HG02943 (cell line): ENCODE results near the gene EXOC6.

ENCODE experiments used
- ATAC-seq: cut with Tn5 transposase; IDR thresholded peaks from one replicate; pipeline ENCODE4 v1.9.1; 2021; ENCODE audit warnings: mild to moderate bottlenecking, low read depth, moderate library complexity; ENCODE audit not compliant: unreplicated experiment

Gene EXOC6

GRCh38 chr10:92848441-92849233 lies at the start of gene EXOC6:
EXOC6 (plus strand) TSS chr10:92848520; CDS start chr10:92848534, 14 bp downstream.
- ATAC-seq: peak; percentile 75

- no peak for ATAC-seq
Observed at GRCh38 chr10:92799568-92799967, 48.8 kb upstream of the EXOC6 start.

- no peak for ATAC-seq
Observed at GRCh38 chr10:92800134-92800733, 48.1 kb upstream of the EXOC6 start.

- no peak for ATAC-seq
Observed at GRCh38 chr10:92801978-92802872, 46.1 kb upstream of the EXOC6 start.

- no peak for ATAC-seq
Observed at GRCh38 chr10:92809840-92810239, 38.5 kb upstream of the EXOC6 start.

- ATAC-seq: no peak
Observed at GRCh38 chr10:92810934-92811532, 37.3 kb upstream of the EXOC6 start.

- ATAC-seq: no peak
Observed at GRCh38 chr10:92811986-92812385, 36.3 kb upstream of the EXOC6 start.

GRCh38 chr10:92813979-92814378 lies 34.3 kb upstream of the EXOC6 start:
- no peak for ATAC-seq

- no peak for ATAC-seq
Observed at GRCh38 chr10:92814790-92815189, 33.5 kb upstream of the EXOC6 start.

GRCh38 chr10:92816091-92816531 lies 32.2 kb upstream of the EXOC6 start:
- ATAC-seq: no peak

- ATAC-seq: no peak
Observed at GRCh38 chr10:92822060-92822634, 26.2 kb upstream of the EXOC6 start.

GRCh38 chr10:92822964-92823363 lies 25.4 kb upstream of the EXOC6 start:
- ATAC-seq: no peak

GRCh38 chr10:92826061-92826460 lies 22.3 kb upstream of the EXOC6 start:
- ATAC-seq: no peak

GRCh38 chr10:92826504-92826903 lies 21.8 kb upstream of the EXOC6 start:
- ATAC-seq: no peak

GRCh38 chr10:92829042-92829785 lies 19.1 kb upstream of the EXOC6 start:
- ATAC-seq: no peak

GRCh38 chr10:92829786-92830377 lies 18.4 kb upstream of the EXOC6 start:
- ATAC-seq: no peak

- no peak for ATAC-seq
Observed at GRCh38 chr10:92830478-92831389, 17.6 kb upstream of the EXOC6 start.

GRCh38 chr10:92832121-92832520 lies 16.2 kb upstream of the EXOC6 start:
- no peak for ATAC-seq
